CD14-positive monocyte (primary cell): ENCODE data around the gene TNFRSF1A. TPM values are rescaled to one million over a fixed set of nuclear protein-coding genes. Genes with fewer than 3 reads are reported as not detected.

Source experiments
- DNase-seq, 3 donors: peaks; one replicate each; pipeline ENCODE4 v3.0.0-alpha.2; 2011 to 2022
- H2AFZ ChIP-seq: 2 replicates; pipeline ENCODE4 v1.6.0; 2012; ENCODE audit warnings: mild to moderate bottlenecking, low read depth, low read length, inconsistent platforms; ENCODE audit not compliant: insufficient read depth, poor library complexity, severe bottlenecking
- H3K27ac ChIP-seq, 2 donors: 1 replicate in 1 of 2; 2 replicates in 1 of 2; pipeline ENCODE4 v1.5.1; 2012 to 2013; ENCODE audit warnings: low read length in 2 of 2, control low read depth in 1 of 2, inconsistent platforms in 1 of 2, low read depth in 1 of 2, mild to moderate bottlenecking in 1 of 2
- H3K27me3 ChIP-seq, 2 donors: one replicate each; pipeline versions ENCODE4 v1.6.0 to v1.6.1; 2011 to 2013; ENCODE audit warnings: low read length in 2 of 2; ENCODE audit not compliant: control insufficient read depth in 2 of 2, insufficient read depth in 2 of 2
- H3K36me3 ChIP-seq, 2 donors: replicated peaks in 1 of 2; 1 replicate in 1 of 2; 2 replicates in 1 of 2; pipeline versions ENCODE4 v1.5.1 to v1.6.1; 2012 to 2013; ENCODE audit warnings: low read length in 2 of 2, control low read depth in 1 of 2, inconsistent platforms in 1 of 2, mild to moderate bottlenecking in 1 of 2; ENCODE audit not compliant: insufficient read depth in 2 of 2, control insufficient read depth in 1 of 2
- H3K4me1 ChIP-seq, 2 donors: 1 replicate in 1 of 2; 2 replicates in 1 of 2; pipeline versions ENCODE4 v1.5.1 to v1.6.1; 2012 to 2013; ENCODE audit warnings: low read length in 2 of 2, control low read depth in 1 of 2, inconsistent platforms in 1 of 2, mild to moderate bottlenecking in 1 of 2, moderate library complexity in 1 of 2; ENCODE audit not compliant: insufficient read depth in 2 of 2, control insufficient read depth in 1 of 2
- H3K4me2 ChIP-seq: replicated peaks from 2 replicates; pipeline ENCODE3; 2012; ENCODE audit warnings: low read length, moderate library complexity, mild to moderate bottlenecking; ENCODE audit not compliant: poor library complexity, severe bottlenecking; ENCODE audit errors: extremely low read depth
- H3K4me3 ChIP-seq, 3 experiments: fragments of 200-600 bp in 1 of 3; sonication (generic) in 1 of 3; replicated peaks in 1 of 3; 1 replicate in 2 of 3; 2 replicates in 1 of 3; pipeline ENCODE4 v1.5.1; 2011 to 2013; ENCODE audit warnings: low read length in 3 of 3, mild to moderate bottlenecking in 3 of 3, control low read depth in 2 of 3, low read depth in 2 of 3, inconsistent platforms in 1 of 3, moderate library complexity in 1 of 3
- H3K79me2 ChIP-seq: 2 replicates; pipeline ENCODE4 v1.6.0; 2012; ENCODE audit warnings: mild to moderate bottlenecking, control low read depth, inconsistent platforms, low read length, moderate library complexity; ENCODE audit not compliant: insufficient read depth
- H3K9ac ChIP-seq: 2 replicates; pipeline ENCODE4 v1.6.0; 2017; ENCODE audit warnings: low read length, mild to moderate bottlenecking; ENCODE audit not compliant: insufficient read depth, poor library complexity, severe bottlenecking
- H3K9me3 ChIP-seq, 2 donors: replicated peaks in 1 of 2; 1 replicate in 1 of 2; 2 replicates in 1 of 2; pipeline versions ENCODE4 v1.5.1 to v1.6.1; 2012 to 2013; ENCODE audit warnings: low read length in 2 of 2, control low read depth in 1 of 2; ENCODE audit not compliant: control insufficient read depth in 1 of 2, insufficient read depth in 1 of 2
- H4K20me1 ChIP-seq: 2 replicates; pipeline ENCODE4 v1.6.0; 2012; ENCODE audit warnings: mild to moderate bottlenecking, low read length, control low read depth, moderate library complexity; ENCODE audit not compliant: insufficient read depth
- H3K27ac Mint-ChIP-seq, 7 donors: one replicate each; pipeline ENCODE4 v1.8.0; 2020; ENCODE audit warnings: mild to moderate bottlenecking in 7 of 7, mixed read lengths in 7 of 7, moderate library complexity in 6 of 7, inconsistent platforms in 2 of 7
- H3K27me3 Mint-ChIP-seq, 3 donors: one replicate each; pipeline ENCODE4 v1.8.0; 2021 to 2022; ENCODE audit warnings: low read depth in 3 of 3, mild to moderate bottlenecking in 3 of 3, mixed read lengths in 3 of 3, moderate library complexity in 3 of 3, inconsistent platforms in 1 of 3
- H3K36me3 Mint-ChIP-seq, 2 donors: one replicate each; pipeline ENCODE4 v1.8.0; 2020; ENCODE audit warnings: mixed read lengths in 2 of 2, inconsistent platforms in 1 of 2, mild to moderate bottlenecking in 1 of 2
- H3K4me1 Mint-ChIP-seq: one replicate; pipeline ENCODE4 v1.8.0; 2020; ENCODE audit warnings: mild to moderate bottlenecking, mixed read lengths
- H3K4me3 Mint-ChIP-seq, 2 donors: one replicate each; pipeline ENCODE4 v1.8.0; 2020; ENCODE audit warnings: mild to moderate bottlenecking in 2 of 2, mixed read lengths in 2 of 2, moderate library complexity in 1 of 2
- H3K9me3 Mint-ChIP-seq, 7 donors: one replicate each; pipeline ENCODE4 v1.8.0; 2020 to 2022; ENCODE audit warnings: mixed read lengths in 7 of 7, mild to moderate bottlenecking in 6 of 7, moderate library complexity in 6 of 7, inconsistent platforms in 2 of 7
- CTCF ChIP-seq: fragments of 200-600 bp; IDR thresholded peaks from one replicate; pipeline ENCODE4 v1.8.0; 2022; ENCODE audit warnings: antibody characterized with exemption, mild to moderate bottlenecking
- WGBS: methylation state at CpG from one replicate; pipeline ENCODE4 v1.1.5; 2013; ENCODE audit warnings: missing lambda C conversion rate; ENCODE audit not compliant: insufficient coverage; 5-methylcytosine and 5-hydroxymethylcytosine counted together
- intact Hi-C, 2 donors: fragments of 100-400 bp; cut with micrococcal nuclease; formaldehyde crosslinking; loops; one replicate each; pipeline versions ENCODE4 v1.15.0 to v1.15.1; 2023
- polyA plus RNA-seq, 3 donors: library from polyadenylated mRNA; depleted of rRNA in 1 of 3; unstranded in 2 of 3; stranded (reverse) in 1 of 3; fragments of 300-500 nt in 2 of 3; fragments of >200 nt in 1 of 3; fragmentation: Illumina TruSeq in 2 of 3; gene quantifications; 1 replicate in 2 of 3; 2 replicates in 1 of 3; pipeline ENCODE4 v1.2.3, GENCODE V29; 2012 to 2021

TNFRSF1A gene
- polyA plus RNA-seq, 3 donors: 108 to 157 (median 152) TPM

- Histone ChIP-seq H3K4me1 (peaks cover 10 to 21% of the 10 kb centered on the region in 2 donors), H3K27me3 (peaks cover 3 to 21% of the 10 kb centered on the region in 2 donors), H4K20me1 (no peaks in the 10 kb centered on the region), H3K27ac (no peak overlapping the region), H3K79me2 (no peaks in the 10 kb centered on the region), H3K4me2 (no peak overlapping the region), H2AFZ (no peak overlapping the region), H3K9ac (no peak overlapping the region), H3K9me3 (no peaks in the 10 kb centered on the region), H3K4me3 (no peak overlapping the region), H3K36me3 (no peaks in the 10 kb centered on the region)
- 89% methylated on average over 9 of the region's 9 CpGs for WGBS
- H3K27ac Mint-ChIP-seq: no peak overlapping the region
- no peaks in the 10 kb centered on the region for H3K36me3 Mint-ChIP-seq
- no peak for DNase-seq
- intact Hi-C loops: loop anchor here in 1 of 2 donors (5.0 kb wide), 1 partner anchor 338 kb away; no protein-coding TSS in a partner anchor
- H3K9me3 Mint-ChIP-seq: peaks cover 0 to 1% (median 0%) of the 10 kb centered on the region in 7 donors
- H3K27me3 Mint-ChIP-seq: peaks cover 33 to 46% (median 36%) of the 10 kb centered on the region in 3 donors
- peaks cover 13% of the 10 kb centered on the region for H3K4me1 Mint-ChIP-seq
- H3K4me3 Mint-ChIP-seq: no peak overlapping the region
- no peak for TF ChIP-seq CTCF
Observed at GRCh38 chr12:6314776-6315175, 27.1 kb downstream of the TNFRSF1A start.

- H3K27ac ChIP-seq: no peak overlapping the region
- H3K9me3 ChIP-seq: no peaks in the 10 kb centered on the region
- no peak for DNase-seq
- H3K27ac Mint-ChIP-seq: no peak overlapping the region
- H3K4me2 ChIP-seq: no peak overlapping the region
- no peak for TF ChIP-seq CTCF
- H3K36me3 Mint-ChIP-seq: peaks cover 0 to 4% of the 10 kb centered on the region in 2 donors
- no peak overlapping the region for H3K9ac ChIP-seq
- WGBS: 100% methylated on average over 7 of the region's 14 CpGs
- no peak overlapping the region for H2AFZ ChIP-seq
- peaks cover 13% of the 10 kb centered on the region for H3K4me1 Mint-ChIP-seq
- H3K9me3 Mint-ChIP-seq: peaks cover 0 to 2% (median 0%) of the 10 kb centered on the region in 7 donors
- peaks cover 24 to 44% (median 34%) of the 10 kb centered on the region in 3 donors for H3K27me3 Mint-ChIP-seq
- no peaks in the 10 kb centered on the region for H3K79me2 ChIP-seq
- no peaks in the 10 kb centered on the region for H4K20me1 ChIP-seq
- no peaks in the 10 kb centered on the region for H3K36me3 ChIP-seq
- H3K4me1 ChIP-seq: peaks cover 9 to 18% of the 10 kb centered on the region in 2 donors
- no peak overlapping the region for H3K4me3 ChIP-seq
- H3K27me3 ChIP-seq: peaks cover 3 to 17% of the 10 kb centered on the region in 2 donors
- intact Hi-C loops: no loop called here
- H3K4me3 Mint-ChIP-seq: no peak overlapping the region
Observed at GRCh38 chr12:6313326-6313940, 28.4 kb downstream of the TNFRSF1A start.
